Neural cell (in vitro differentiated cells): ENCODE measurements around the gene ADAP1. TPM values are rescaled to one million over a fixed set of nuclear protein-coding genes. Genes with fewer than 3 reads are reported as not detected.

ENCODE experiments used
- H2AFZ ChIP-seq: fragments of 200-600, 300-800 bp; sonication (generic), shearing (Covaris generic); 2 replicates; pipeline ENCODE4 v1.6.0; 2014; ENCODE audit warnings: low read depth, mild to moderate bottlenecking, antibody characterized with exemption, low read length, moderate library complexity
- H3F3A ChIP-seq: fragments of 200-600 bp; shearing (Covaris generic); 2 replicates; pipeline ENCODE4 v1.6.1; 2016; ENCODE audit warnings: mild to moderate bottlenecking, moderate library complexity, mixed read lengths, antibody characterized with exemption, low read length; ENCODE audit not compliant: insufficient read depth, poor library complexity, severe bottlenecking
- H3K27ac ChIP-seq: fragments of 200-600, 300-800 bp; sonication (generic), shearing (Covaris generic); 2 replicates; pipeline ENCODE4 v1.5.1; 2014; ENCODE audit warnings: mild to moderate bottlenecking, low read length, moderate library complexity
- H3K27me3 ChIP-seq: fragments of 300-800, 200-600 bp; sonication (generic), shearing (Covaris generic); 2 replicates; pipeline ENCODE4 v1.6.0; 2014; ENCODE audit warnings: mild to moderate bottlenecking, low read depth, low read length, moderate library complexity; ENCODE audit not compliant: insufficient read depth
- H3K36me3 ChIP-seq: fragments of 300-800, 200-600 bp; sonication (generic), shearing (Covaris generic); 2 replicates; pipeline ENCODE4 v1.5.1; 2014; ENCODE audit warnings: mild to moderate bottlenecking, antibody characterized with exemption, low read length, moderate library complexity; ENCODE audit not compliant: insufficient read depth
- H3K4me2 ChIP-seq: fragments of 300-800, 200-600 bp; sonication (generic), shearing (Covaris generic); 2 replicates; pipeline ENCODE4 v1.6.0; 2014; ENCODE audit warnings: mild to moderate bottlenecking, low read length
- H3K4me3 ChIP-seq: fragments of 300-800, 200-600 bp; sonication (generic), shearing (Covaris generic); 2 replicates; pipeline ENCODE4 v1.5.1; 2014; ENCODE audit warnings: mild to moderate bottlenecking, low read length, moderate library complexity
- H3K79me2 ChIP-seq: fragments of 200-600 bp; shearing (Covaris generic); replicated peaks from 2 replicates; pipeline ENCODE4 v1.6.0; 2014; ENCODE audit warnings: mild to moderate bottlenecking, low read length, moderate library complexity; ENCODE audit not compliant: insufficient read depth
- H3K9ac ChIP-seq: fragments of 300-800, 200-600 bp; sonication (generic), shearing (Covaris generic); 2 replicates; pipeline ENCODE4 v1.6.1; 2016; ENCODE audit warnings: mild to moderate bottlenecking, low read length, mixed read lengths
- H3K9me2 ChIP-seq: fragments of 200-600 bp; shearing (Covaris generic); 2 replicates; pipeline ENCODE4 v1.6.1; 2016; ENCODE audit warnings: mild to moderate bottlenecking, low read length, mixed read lengths; ENCODE audit not compliant: insufficient read depth
- H3K9me3 ChIP-seq: fragments of 200-600, 300-800 bp; sonication (generic), shearing (Covaris generic); 2 replicates; pipeline ENCODE4 v1.6.1; 2016; ENCODE audit warnings: mild to moderate bottlenecking, mixed run types, low read length, moderate library complexity, mixed read lengths
- H4K20me1 ChIP-seq: fragments of 200-600 bp; shearing (Covaris generic); 2 replicates; pipeline ENCODE4 v1.6.1; 2016; ENCODE audit warnings: mild to moderate bottlenecking, mixed run types; ENCODE audit not compliant: insufficient read depth
- CTCF ChIP-seq: fragments of 450-650 bp; IDR thresholded peaks from 2 replicates; pipeline ENCODE4 v1.5.1; 2014; ENCODE audit warnings: antibody characterized with exemption, mild to moderate bottlenecking, moderate library complexity; ENCODE audit not compliant: poor library complexity, severe bottlenecking
- EP300 ChIP-seq: fragments of 450-650 bp; conservative IDR thresholded peaks from 2 replicates; pipeline ENCODE4 v1.6.1; 2014; ENCODE audit warnings: antibody characterized with exemption, mild to moderate bottlenecking, moderate library complexity; ENCODE audit not compliant: poor library complexity, severe bottlenecking
- EZH2 ChIP-seq: fragments of 200-600, 300-800 bp; shearing (Covaris generic), sonication (generic); IDR thresholded peaks from 2 replicates; pipeline ENCODE4 v1.6.1; 2014; ENCODE audit warnings: antibody characterized with exemption, low read length, borderline replicate concordance, mild to moderate bottlenecking; ENCODE audit not compliant: insufficient read depth, poor library complexity, severe bottlenecking
- MXI1 ChIP-seq: fragments of 450-650 bp; conservative IDR thresholded peaks from 2 replicates; pipeline ENCODE4 v1.6.1; 2014; ENCODE audit warnings: antibody characterized with exemption, mild to moderate bottlenecking; ENCODE audit not compliant: poor library complexity, severe bottlenecking
- POLR2AphosphoS5 ChIP-seq: IDR thresholded peaks from 2 replicates; pipeline ENCODE4 v1.6.1; 2012
- RAD21 ChIP-seq: fragments of 450-650 bp; conservative IDR thresholded peaks from 2 replicates; pipeline ENCODE4 v1.6.1; 2014; ENCODE audit warnings: antibody characterized with exemption, mild to moderate bottlenecking, moderate library complexity
- REST ChIP-seq: IDR thresholded peaks from 2 replicates; pipeline ENCODE4 v1.6.1; 2012; ENCODE audit warnings: borderline replicate concordance
- SMC3 ChIP-seq: fragments of 450-650 bp; conservative IDR thresholded peaks from 2 replicates; pipeline ENCODE4 v1.6.1; 2014; ENCODE audit warnings: antibody characterized with exemption, mild to moderate bottlenecking, moderate library complexity; ENCODE audit not compliant: poor library complexity
- TAF1 ChIP-seq: IDR thresholded peaks from 2 replicates; pipeline ENCODE4 v1.6.1; 2012; ENCODE audit warnings: low read depth
- polyA plus RNA-seq: library from polyadenylated mRNA; depleted of rRNA; stranded (reverse); fragments of >200 nt; gene quantifications from 2 replicates; pipeline ENCODE4 v1.2.3, GENCODE V29; 2014

ADAP1 gene
- polyA plus RNA-seq, 1 donor from 2014 or later, result 76.8 TPM

GRCh38 chr7:899806-900205 lies 54.7 kb downstream of the ADAP1 start:
- Histone ChIP-seq H3K79me2 (no peaks in the 10 kb centered on the region), H3K9me3 (no peaks in the 10 kb centered on the region), H3K27me3 (peaks cover 5% of the 10 kb centered on the region), H3K36me3 (no peaks in the 10 kb centered on the region), H3F3A (no peaks in the 10 kb centered on the region), H3K9me2 (no peaks in the 10 kb centered on the region), H3K9ac (no peak overlapping the region), H4K20me1 (no peaks in the 10 kb centered on the region), H3K27ac (no peak overlapping the region), H3K4me2 (no peak overlapping the region), H2AFZ (no peak overlapping the region), H3K4me3 (no peak overlapping the region)
- TF ChIP-seq RAD21 (no peak), POLR2AphosphoS5 (no peak)

- Histone ChIP-seq H3K4me2 (no peak overlapping the region), H3K79me2 (no peaks in the 10 kb centered on the region), H4K20me1 (no peaks in the 10 kb centered on the region), H3K9me3 (no peaks in the 10 kb centered on the region), H3K9me2 (no peaks in the 10 kb centered on the region), H3K4me3 (no peak overlapping the region), H3K36me3 (no peaks in the 10 kb centered on the region), H3K27me3 (no peaks in the 10 kb centered on the region), H3K9ac (no peak overlapping the region), H3F3A (no peaks in the 10 kb centered on the region), H2AFZ (no peak overlapping the region), H3K27ac (no peak overlapping the region)
- no peak for TF ChIP-seq EP300
- TF ChIP-seq TAF1, result no peak
- no peak for TF ChIP-seq REST
- TF ChIP-seq CTCF, result no peak
- TF ChIP-seq POLR2AphosphoS5, result no peak
- no peak for TF ChIP-seq MXI1
- TF ChIP-seq EZH2, result no peak
- no peak for TF ChIP-seq RAD21
- no peak for TF ChIP-seq SMC3
Measured at GRCh38 chr7:898855-899681, 55.4 kb downstream of the ADAP1 start.
